NCI-H2107 treated with DMSO at 0.1 percent for 48 hours (cell line): ENCODE results near the gene BLMH.

Experiments used
- DNase-seq: peaks from one replicate; lab custom pipeline; 2025; ENCODE audit not compliant: unreplicated experiment; lab: John Stamatoyannopoulos, UW

Gene BLMH, protein sequence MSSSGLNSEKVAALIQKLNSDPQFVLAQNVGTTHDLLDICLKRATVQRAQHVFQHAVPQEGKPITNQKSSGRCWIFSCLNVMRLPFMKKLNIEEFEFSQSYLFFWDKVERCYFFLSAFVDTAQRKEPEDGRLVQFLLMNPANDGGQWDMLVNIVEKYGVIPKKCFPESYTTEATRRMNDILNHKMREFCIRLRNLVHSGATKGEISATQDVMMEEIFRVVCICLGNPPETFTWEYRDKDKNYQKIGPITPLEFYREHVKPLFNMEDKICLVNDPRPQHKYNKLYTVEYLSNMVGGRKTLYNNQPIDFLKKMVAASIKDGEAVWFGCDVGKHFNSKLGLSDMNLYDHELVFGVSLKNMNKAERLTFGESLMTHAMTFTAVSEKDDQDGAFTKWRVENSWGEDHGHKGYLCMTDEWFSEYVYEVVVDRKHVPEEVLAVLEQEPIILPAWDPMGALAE

DNA sequence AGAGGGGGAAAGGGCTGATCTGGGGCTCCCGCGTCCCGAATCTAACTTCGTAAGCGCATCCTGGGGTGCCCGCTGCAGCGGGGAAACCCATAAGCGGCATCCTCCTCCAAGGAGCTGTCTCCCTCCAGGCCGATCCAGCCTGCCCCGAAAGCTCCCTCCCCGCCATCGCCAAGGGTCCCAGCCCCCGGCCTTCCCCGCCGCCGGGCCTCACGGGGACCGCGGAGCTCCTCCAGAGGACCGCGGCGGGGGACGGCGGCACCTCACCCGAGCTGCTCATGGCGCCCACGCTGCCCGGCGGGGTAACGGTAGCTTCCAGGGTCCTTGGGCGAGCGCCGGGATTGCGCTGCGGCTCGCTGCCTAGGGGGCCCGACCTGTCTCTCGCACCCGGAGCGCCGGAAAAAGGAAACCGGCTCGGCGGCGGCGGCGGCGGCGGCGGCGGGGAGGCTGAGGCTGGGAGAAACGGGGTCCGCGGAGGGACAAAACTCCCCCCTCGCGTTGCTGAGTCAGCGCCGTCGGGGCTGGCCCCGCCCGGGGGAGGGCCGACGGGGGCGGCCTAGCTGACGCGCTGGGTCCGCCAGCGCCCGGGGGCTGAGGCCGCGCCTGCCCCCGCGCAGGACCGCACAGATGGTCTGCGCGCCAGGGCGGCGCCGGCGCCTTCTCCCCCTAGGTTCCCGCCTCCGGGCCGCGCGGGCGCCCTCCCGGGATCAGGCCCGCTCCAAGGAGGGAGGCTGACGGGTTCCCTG, at the start of gene BLMH:
TSS of gene BLMH (minus strand) at position 402 of the 743 bp plus-strand sequence. CDS start at position 277, 125 bp downstream.
- no peak for DNase-seq

DNA sequence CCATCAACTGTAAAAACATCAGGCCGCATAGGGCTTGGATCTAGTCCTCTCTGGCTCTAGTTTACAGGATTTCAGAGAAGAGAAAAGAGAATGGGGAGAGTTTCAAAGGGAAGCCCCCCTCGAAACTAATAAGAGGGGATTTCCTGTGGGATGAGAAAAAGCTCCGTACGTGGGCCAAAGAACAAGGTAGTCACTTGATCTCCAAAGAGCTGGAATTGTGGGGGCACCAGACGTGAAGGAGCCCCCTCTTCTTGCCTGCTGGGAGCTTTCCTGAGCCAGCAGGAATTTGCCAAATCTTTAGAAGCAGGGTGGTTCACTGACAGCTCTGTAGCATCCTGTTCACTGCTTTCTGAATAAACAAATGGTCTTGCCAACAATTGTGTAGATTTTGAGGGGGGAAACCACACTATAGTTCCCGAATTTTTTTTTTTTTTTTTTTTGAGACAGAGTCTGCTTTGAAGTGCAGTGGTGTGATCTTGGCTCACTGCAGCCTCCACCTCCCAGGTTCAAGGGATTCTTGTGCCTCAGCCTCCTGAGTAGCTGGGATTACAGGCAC, 49.1 kb upstream of the BLMH start:
- no peak for DNase-seq

GRCh38 chr17:30339086-30339485, 47.3 kb upstream of the BLMH start:
- no peak for DNase-seq

DNA sequence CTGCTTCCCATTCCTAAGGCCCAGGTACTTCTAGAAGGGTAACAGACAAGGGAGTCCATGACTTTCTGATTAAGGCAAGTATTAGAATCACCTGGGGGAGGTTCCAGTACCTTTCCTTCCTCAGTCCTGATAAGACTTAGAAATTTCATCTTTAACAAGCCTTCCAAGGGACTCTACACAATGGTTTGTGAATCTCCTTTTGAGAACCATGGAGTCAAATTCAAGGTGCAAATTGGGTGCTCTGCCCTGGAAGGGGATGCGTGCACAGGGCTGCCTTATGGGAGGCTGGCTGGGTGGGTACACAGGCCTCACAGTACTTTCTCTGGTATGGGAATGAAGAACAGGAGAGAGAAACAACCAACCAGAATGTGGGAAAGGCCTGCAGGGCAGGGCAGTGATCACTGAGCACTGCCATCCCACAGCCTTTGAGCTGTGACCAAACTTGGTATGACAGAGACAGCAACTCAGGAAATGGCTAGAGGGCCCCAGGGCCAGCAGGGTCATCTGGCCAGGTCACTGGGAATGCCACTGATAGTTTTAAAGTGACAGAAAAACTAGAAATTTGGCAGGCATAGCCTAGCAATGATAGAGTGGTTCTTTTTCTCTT, 45.8 kb upstream of the BLMH start:
- no peak for DNase-seq

GRCh38 chr17:30336369-30337171, 44.8 kb upstream of the BLMH start:
- peak; percentile 71 for DNase-seq

- no peak for DNase-seq
Observed at GRCh38 chr17:30334421-30334820, 42.7 kb upstream of the BLMH start.

DNA sequence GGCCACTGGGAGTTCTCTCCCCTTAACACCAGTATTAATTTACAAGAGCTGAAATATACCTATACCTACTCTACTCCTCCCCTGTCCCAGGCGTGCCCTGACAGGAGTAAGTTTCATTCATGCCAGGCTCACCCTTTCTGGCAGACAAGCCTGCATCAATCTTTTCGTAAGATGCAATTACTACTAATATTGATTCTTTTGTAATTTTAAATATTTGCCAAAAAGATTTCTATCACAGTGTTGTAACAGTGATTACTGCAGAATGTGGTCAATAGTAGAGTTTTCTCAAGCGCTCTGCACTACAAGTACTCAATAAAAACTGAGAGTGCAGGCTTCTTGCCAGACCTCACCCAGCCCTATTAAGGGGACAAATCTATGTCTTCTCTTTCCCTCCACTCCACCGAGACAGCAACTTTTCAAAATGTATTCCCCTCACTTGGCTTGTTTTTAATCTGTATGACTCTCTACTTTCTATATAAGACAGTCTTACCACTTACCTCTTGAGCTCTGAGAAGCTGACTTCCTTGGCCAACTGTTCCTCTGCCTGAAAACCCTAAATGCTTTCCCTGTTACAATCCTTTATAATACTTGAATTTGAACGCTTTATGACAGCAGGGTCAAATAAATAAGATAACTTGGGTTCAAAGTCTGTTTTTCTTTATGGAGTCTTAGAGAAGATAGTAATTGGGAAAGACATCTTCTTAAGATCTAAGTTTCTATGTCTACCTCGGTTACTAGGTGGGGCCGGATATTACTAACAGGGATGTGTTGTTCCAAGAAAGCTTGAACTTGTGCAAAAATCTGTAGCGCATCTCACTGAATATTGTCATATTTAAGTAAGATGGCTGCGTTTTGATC, 42.0 kb upstream of the BLMH start, which contains the start of gene TMIGD1:
TSS of gene TMIGD1 (minus strand) at position 555 of the 858 bp plus-strand sequence. CDS start 1,924 bp downstream, outside the sequence.
- no peak for DNase-seq

- DNase-seq = no peak
Observed at GRCh38 chr17:30332057-30332542, 40.4 kb upstream of the BLMH start.

DNA sequence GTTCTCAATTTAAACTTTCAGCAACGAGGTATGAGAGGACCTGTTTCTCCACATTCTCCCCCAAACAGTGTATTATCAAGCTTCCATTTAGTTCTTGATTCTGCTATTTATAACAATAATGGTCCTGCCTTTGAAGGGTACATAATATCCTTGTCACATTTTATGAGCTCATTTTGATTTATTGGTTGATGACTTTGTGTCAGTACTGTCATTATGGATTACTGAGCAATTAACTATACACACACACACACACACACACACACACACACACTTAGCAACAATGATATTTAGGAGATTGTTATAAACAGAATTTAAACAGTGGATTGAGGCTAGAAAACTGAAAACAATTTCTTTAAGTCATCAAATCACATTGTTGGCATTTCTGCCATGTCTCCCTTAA, 35.1 kb upstream of the BLMH start:
- DNase-seq = no peak

DNA sequence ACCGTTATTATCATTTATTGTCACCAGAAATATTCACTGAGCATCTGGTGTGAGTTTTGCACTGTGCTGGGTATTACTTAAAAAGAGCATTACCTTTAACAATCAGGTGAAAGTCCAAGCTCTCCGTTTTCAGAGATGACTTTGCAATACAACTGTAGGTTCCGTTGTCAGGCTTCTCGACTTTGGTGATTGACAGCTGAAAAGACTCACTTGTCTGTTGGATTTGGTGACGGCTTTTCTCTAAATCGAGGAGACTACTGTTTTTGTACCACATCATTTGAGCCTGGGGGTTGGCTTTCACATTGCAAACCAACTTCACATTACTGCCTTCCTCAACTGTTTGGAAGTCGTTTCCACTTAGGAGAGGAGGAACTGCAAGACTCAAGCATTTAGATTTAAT, 33.0 kb upstream of the BLMH start:
- DNase-seq = no peak

GRCh38 chr17:30323895-30324319, 32.2 kb upstream of the BLMH start:
- DNase-seq = peak; percentile 15

DNA sequence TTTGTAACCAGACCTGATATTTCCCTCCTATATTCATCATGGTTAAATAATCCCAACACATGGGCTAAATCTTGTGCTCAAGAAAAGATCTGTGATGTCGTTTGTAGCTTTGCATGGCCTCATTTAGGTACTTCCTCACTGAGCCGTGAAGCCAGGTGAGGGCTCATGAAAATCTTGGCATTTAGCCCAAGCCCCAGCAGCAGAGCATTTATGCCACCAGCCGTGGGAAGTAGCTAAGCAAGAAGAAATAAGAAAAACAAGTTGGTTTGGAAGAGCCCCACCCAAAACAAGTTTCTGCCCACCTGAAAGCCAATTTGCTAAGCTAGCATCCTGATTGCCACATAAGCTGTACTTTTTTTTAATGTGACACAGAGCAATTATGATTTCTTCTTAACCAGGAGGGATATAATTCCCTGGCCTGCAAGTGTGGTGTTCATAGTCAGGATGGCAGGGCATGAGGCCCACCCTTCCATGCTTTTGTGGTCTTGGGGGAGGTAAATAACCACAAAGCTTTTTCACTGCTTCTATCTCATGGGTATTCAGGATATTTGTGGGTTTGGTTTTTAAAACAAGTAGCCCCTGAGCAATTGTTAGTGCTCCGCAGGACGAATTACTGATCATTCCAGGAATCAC, 31.6 kb upstream of the BLMH start:
- DNase-seq = peak; percentile 47

DNA sequence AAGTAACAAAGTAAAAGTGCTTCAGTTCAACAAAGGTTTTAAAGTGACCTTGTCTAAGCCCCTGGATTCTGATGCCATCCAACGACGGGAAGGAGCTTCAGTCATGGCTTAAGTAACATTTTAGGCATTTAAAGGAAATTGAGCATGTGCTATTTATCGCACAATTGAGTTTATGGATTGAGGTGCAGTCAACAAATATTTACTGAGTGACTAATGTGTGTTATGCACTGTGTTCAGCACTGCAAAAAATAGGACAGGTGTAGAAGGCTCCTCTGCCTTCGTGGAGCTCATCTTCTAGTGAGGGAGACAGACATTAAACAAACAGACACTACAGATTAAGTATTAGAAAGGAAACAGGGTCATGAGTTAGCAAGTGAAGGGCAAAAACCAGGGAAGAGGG, 29.6 kb upstream of the BLMH start:
- no peak for DNase-seq

DNA sequence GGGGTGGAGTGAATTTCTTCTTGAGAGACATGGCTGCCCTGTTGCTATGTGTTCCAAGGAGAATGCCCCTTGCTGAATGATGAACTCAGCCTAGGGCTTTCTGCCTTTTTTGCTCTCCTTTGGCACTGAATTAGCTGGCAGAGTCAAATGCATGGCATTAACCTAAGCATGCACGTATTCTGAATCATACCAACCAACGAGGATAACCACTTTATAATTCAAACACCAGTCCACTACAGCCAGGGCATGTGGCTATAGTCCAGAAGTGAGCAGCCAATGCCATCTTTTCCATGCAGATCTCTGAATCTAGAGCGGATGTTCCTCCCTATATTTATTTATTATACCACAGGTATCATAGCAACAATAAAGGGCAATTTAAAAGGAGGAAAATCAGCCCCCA, 26.4 kb upstream of the BLMH start:
- DNase-seq = no peak

DNA sequence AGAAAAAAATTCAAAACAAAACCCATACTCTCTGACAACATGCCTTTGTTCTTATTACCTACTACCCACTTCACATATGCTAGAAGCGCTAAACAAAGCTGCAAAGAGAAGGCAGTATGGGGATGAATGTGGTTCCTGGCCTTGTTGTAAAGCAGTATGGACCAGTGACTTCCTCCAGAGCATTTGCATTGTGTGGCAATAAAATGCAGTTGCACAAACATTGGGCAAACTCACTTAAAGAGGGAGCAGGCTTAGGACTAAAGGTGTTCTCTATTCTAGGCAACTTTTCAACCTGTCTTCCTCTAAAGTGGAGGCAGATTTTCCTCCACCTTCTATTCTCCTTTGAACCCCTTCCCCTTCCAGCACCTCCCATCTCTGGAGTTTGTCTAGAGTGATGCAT, 25.0 kb upstream of the BLMH start:
- DNase-seq = no peak

DNA sequence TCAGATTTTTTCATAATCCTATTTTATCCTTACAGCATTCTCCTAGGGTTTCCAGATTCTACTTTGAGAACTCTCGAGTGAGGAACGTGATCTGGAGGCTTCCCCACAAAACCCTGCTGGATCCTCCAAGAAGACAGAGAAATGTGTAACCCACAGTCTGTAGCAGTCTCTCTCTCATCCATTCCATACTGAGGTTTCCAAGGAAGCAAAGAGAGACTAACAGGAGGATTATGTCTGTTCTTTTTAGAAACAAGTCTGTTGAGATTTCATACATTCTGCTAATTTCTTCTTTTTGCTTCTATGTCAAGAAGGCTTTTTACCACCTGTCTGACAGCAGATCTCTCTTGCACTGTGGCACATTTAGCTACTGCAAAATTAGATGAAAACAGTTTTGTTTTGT, 23.4 kb upstream of the BLMH start:
- DNase-seq = no peak

DNA sequence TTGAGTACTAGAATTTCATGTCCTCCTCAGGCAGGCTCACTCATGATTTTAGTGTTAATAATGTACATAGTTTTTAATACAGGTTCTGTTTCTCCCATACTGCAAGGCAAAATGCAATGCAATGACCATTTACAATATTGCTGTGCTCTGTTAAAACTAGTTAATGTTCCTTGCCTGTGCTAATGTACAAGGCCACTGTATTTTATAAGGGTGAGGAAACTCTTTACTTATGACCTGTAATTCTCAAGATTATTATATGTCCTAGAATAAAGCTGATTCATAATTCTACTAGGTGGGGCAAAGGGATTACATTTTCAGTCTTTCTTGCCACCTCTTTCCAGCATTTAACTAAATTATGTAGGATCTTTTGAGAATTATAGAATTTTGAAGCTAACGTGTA, 22.7 kb upstream of the BLMH start:
- DNase-seq = no peak

GRCh38 chr17:30312226-30312625, 20.5 kb upstream of the BLMH start:
- DNase-seq = no peak

- DNase-seq = no peak
Observed at GRCh38 chr17:30310562-30310961, 18.8 kb upstream of the BLMH start.
